Effector CD4-positive, alpha-beta T cell (primary cell): ENCODE data around the gene RPS6KA1.
"Not testable (repeated sequence)": the region's sequence is repeated elsewhere in the genome, so short reads cannot be mapped to it uniquely, and the experiment has no call there.

Source experiments
- DNase-seq: peaks from one replicate; pipeline ENCODE4 v3.0.0-alpha.2; 2020

Gene RPS6KA1

DNA sequence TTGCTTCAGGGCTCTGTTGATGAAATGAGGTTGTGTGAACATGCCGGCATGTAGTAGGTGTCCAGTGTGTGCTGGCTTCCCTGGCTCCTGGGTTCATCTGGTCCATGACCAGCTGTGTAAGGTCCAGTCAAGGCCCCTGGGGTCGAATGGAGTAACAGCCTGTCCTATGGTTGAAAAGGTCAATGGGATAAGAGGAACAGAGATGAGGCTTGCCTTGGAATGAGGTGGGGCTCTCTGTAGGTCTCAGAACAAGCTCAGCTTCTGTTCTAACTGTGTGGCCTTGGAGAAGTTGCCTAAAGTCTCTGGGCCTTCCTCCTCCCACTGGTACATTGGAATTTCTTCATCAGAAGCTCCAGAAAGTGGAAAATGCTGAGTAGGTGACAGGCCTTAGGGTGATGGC, 26.6 kb downstream of the RPS6KA1 start:
- DNase-seq, result no peak

DNA sequence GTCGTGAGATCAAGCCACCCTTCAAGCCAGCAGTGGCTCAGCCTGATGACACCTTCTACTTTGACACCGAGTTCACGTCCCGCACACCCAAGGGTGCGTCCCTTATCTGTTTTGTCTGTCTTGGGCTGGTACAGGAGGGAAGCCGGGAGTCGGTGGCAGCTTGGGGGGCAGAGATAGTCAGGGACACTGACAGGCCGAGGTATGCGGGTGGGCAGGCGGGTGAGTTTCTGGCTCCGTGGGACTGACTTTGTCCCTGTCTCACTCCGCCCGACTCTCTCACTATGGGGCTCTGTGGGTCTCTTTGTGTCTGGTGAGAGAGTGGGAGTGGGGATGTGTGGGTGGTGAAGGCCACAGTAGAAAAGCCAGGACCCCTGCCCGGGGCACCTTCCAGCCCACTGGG, 27.4 kb downstream of the RPS6KA1 start:
- DNase-seq, result no peak

DNA sequence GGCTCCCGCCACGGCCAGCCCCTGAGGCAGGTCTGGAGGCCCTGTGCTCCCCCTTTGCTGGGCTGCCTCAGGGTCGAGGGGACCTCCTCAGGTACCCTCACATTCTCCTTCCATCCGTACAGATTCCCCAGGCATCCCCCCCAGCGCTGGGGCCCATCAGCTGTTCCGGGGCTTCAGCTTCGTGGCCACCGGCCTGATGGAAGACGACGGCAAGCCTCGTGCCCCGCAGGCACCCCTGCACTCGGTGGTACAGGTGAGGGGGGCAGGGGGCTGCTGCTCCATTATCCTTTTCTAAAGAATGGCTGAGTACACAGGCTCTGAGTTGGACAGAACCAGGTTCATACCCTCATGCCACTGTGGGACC, 29.1 kb downstream of the RPS6KA1 start:
- DNase-seq, result no peak

DNA sequence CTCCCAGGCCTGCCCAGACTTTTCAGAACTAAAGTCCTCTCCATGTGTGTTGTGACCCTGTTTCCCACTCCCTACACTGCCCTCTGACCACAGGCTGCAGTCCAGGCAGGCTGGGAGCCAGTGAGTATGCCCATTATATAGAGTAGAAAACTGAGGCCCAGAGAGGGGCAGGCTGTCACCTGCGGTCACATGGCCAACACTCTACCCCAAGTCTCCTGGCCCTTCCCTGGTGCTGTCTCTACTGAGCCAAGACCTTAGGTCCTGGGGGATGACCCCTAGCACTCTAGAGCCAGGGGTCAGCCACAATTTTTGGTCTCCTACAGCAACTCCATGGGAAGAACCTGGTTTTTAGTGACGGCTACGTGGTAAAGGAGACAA, 30.8 kb downstream of the RPS6KA1 start:
- DNase-seq, result no peak

DNA sequence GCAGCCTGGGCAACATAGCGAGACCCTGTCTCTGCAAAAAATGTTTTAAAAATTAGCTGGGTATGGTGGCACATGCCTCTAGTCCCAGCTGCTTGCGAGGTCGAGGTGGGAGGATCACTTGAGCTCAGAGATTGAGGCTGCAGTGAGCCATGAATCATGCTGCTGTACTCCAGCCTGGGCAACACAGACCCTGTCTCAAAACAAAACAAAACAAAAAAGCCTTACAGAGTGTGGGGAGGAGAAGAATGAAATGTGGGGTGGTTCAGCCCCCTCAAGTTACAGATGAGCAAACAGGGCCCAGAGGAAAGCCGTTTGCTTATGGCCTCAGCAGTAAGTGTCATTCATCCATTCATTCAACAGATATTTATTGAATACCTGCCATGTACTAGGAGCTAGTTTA, 40.7 kb downstream of the RPS6KA1 start:
- no peak for DNase-seq

DNA sequence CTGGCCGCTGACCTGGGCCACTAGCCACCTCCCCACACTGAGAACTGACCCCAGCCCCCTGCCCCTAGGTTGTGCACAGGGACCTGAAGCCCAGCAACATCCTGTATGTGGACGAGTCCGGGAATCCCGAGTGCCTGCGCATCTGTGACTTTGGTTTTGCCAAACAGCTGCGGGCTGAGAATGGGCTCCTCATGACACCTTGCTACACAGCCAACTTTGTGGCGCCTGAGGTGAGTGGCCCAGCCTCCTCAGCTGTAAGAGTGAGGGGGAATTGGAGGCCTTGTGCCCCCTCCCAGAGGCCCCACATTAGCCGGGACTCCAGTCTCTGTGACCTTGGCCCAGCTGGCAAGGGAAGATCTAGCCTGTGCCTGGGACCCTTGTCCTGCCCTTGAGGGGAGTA, 41.8 kb downstream of the RPS6KA1 start:
- DNase-seq, result no peak

DNA sequence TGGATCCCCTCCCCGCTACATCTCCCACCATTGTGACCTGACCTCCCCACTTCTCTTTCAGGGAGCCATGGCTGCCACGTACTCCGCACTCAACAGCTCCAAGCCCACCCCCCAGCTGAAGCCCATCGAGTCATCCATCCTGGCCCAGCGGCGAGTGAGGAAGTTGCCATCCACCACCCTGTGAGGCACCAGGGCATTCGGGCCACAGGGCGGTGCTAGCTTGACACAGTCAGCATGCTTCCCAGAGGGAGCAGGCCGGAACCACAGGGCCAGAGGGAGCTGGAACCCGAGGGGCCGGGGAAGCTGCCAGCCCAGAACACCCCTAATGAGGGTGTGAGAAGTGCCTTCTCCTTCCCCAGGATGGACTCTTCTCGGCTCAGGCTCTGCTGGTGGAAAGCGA, 44.5 kb downstream of the RPS6KA1 start:
- DNase-seq, result no peak

DNA sequence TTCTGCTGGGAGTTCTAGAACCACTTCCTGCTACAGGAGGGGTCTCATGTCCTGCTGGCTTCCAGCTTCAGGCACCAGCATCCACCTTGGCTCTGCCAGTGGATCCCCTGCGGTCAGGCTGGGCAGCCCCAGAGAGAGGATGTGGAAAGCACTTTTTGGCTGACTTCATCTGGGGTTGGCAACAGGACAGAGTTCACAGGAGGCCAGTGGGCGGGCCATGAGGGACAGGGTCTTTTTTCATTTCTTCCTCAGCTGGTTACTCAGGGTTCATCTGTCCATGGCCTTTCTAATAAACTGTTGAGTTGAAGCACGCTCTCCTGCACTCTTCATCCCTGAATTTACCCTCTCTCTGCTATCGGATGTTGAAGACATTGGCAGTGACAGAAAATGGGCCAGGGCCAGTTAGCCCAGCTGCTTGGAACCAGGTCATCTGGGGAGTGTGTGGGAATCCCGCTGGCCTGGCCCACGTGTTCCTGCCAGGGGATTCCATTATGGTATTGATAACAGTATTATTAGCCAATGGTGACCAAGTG, 45.2 kb downstream of the RPS6KA1 start:
- no peak for DNase-seq

DNA sequence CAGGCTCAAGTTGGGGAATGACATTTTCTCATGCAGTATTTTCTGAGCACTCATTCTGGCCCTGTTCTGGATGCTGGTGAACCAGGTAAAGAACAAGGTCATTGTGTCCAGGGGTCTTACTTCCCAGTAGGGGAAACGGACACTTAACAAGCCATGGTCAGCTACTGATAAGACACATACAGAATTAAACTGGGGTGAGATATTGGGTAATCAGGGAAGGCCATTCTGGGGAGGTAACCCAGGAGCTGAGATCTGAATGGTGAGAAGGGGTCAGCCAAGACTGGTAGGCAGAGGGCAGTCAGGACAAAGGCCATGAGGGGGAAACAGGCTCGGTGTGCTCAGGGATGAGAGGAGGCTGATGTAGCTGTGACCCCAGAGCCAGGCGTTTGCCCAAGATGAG, 45.8 kb downstream of the RPS6KA1 start:
- no peak for DNase-seq

DNA sequence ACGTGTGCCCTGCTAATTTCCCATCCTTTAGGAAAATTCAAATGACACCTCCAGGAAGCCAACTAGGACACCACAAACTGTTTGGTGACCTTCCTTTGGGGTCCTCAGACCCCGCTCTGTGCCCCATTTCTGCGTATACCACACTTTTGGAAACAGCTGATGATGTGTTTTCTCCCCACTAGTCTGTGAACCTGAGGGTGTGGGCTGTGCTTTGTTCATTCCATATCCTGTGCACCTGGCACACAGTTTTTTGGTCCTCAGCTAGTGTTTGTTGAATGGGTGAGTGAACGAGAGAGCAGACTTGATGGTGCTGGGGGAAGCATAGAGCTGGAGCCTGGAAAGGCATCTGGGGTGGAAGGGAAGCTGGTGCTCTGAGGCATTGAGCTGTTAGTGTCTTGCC, 48.6 kb downstream of the RPS6KA1 start:
- no peak for DNase-seq

DNA sequence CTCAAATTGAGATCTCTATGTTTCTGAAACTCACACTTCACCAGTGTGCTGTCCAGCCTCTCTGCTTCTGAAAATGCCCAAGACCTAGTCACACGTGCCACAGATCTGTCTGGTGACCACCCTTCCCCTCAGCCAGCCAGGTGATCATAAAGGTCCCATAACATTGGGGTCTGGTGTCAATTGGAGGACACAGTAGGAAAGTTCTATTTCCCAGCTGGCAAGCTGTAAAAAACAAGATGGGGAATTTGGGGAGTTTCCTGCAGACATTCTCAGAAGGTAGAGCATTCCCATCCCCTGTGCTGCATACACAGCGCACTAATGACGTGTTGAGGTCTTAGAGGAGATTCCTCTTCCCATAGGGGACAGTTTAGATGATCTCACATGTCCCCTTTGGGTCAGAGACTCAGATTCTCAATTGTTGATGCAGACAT, 50.1 kb downstream of the RPS6KA1 start:
- no peak for DNase-seq

DNA sequence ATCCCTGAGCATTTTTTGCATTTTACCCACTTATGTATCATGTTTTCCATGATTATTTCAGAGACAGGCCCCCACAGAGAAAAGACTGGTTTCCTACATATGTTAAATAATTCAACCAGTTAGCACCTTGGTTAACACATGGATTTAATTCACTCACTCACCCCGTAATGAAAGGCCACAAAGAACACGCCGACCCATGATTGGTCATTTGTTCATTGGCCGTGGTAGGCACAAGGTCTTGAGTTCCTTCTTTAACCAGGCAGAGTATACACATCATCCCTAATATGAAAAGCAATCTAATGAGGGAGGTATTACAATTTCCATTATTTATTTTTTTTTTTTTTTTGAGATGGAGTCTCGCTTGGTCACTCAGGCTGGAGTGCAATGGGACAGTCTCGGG, 50.6 kb downstream of the RPS6KA1 start:
- DNase-seq, result no peak

DNA sequence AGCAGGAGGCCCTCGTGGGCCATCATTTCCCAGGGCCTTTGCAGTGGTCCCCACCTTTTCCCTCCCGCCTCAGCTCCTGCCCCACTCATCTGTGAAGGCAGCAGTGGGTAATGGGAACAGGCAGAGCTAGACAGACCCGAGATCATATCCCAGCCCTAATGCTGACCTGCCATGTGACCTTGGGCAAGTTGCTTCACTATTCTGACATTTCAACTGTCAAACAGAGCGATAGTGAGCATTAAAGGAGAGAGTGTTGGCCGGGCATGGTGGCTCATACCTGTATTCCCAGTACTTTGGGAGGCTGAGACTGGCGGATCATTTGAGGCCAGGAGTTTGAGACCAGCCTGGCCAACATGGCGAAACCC, 51.7 kb downstream of the RPS6KA1 start:
- no peak for DNase-seq

DNA sequence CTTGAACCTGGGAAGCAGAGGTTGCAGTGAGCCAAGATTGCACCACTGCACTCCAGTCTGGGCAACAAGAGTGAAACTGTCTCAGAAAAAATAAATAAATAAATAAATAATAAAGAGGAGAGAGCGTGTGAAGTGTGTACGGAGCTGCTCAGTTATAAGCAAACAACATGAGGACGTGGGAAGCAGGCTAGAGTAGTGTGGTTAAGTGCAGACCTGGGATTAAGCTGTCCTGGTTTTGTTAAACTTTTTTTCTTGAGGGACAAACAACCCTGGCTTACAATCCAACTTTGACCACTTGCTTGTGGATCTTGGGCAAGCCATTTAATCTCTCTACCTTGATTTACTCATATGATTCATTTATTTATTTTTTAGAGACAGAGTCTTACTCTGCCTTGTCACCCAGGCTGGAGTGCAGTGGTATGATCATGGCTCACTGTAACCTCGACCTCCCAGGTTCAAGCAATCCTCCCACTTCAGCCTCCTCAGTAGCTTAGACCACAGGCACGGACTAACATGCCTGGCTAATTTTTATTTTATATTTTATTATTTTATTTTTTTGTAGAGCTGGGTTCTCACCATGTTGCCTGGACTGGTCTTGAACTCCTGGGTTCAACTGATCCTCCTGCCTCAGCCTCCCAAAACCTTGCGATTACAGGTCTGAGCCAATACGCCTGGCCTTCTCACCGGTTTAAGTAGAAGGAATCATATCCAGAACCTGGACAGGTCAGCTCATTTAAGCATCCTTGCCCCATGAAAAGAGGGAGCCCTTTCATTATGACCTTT, 52.7 kb downstream of the RPS6KA1 start:
- DNase-seq, result no peak

DNA sequence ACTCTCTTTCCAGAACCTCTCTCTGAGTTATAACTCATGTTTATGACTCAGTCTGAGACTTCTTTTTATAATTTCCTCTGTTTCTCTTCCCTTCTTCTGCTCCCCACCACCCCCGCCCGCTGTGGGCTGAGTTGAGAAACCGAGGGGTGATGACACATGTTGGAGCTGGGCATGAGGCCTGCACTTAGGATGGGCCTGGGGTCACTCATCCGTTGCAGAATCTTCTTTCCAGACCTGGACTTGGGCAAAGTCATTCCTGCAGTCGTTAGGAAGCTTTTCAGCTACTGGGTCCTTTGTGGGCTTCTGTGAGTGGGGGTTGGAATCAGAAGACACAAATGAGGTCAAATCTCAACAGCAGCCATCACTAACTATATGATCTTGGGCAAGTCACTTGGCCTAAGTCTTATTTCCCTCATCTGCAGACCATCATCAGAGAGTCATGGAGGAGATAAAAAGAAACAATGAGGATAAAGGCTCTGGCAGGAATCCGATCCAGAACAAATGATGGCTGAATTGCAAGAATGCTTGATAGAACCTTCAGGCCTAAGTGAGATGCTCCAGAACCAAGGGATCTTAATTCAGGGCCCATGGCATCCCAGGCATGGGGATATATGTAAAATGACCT, 53.4 kb downstream of the RPS6KA1 start:
- no peak for DNase-seq

DNA sequence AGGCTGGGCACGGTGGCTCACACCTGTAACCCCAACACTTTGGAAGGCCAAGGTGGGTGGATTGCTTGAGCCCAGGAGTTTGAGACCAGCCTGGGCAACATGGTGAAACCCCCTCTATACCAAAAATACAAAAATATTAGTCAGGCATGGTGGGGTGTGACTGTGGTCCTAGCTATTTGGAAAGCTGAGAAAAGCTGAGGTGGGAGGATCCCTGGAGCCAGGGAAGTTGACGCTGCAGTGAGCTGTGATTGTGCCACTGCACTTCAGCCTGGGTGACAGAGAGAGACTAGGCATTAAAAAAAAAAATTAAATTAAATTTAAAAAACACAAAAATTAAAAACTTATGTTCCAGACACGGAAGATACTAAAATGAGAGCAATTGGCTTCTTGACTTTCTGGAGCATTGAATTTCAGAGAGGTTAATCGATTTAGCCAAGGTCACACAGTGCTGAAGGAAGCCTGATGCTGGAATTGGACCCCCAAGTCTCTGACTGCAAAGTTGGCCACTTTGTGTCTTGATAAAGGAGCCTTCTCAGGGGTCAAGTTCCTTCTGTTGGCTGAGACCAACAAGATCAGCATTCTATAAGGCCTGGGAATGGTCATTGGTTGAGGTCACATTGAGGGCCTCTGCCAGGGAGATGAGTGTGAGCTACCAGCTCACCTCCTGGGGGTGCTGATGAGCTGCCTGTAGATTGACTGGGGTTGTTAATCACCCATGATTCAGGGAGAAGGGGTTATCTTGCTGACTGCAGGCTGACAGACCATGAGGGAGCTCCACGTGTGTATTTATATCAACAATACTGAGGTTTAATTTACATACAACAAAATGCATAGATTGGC, 54.3 kb downstream of the RPS6KA1 start:
- no peak for DNase-seq

DNA sequence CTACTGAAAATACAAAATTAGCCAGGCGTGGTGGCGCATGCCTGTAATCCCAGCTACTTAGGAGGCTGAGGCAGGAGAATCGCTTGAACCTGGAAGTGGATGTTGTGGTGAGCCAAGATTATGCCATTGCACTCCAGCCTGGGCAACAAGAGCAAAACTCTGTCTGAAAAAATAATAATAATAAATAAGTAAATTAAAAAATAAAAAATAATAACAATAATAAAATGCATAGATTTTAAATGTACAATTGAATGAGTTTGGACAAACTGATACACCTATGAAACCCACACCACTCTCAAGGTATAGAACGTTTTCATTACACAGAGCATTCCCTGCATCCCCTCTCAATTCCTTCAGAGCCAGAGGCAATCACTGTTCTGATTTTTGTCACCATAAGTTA, 55.0 kb downstream of the RPS6KA1 start:
- DNase-seq, result not testable (repeated sequence)

DNA sequence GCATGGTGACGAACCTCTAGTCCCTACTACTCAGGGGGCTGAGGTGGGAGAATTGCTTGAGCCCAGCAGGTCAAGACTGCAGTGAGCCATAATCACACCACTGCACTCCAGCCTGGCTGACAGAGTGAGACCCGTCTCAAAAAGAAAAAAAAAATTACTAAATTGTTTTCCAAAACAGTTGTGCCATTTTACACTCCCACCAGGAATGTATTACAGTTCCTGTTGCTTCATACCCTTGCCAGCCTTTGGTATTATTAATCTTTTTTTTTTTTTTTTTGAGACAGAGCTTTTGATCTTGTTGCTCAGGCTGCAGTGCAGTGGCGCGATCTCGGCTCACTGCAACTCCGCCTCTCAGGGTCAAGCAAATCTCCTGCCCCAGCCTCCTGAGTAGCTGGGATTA, 55.9 kb downstream of the RPS6KA1 start:
- no peak for DNase-seq

DNA sequence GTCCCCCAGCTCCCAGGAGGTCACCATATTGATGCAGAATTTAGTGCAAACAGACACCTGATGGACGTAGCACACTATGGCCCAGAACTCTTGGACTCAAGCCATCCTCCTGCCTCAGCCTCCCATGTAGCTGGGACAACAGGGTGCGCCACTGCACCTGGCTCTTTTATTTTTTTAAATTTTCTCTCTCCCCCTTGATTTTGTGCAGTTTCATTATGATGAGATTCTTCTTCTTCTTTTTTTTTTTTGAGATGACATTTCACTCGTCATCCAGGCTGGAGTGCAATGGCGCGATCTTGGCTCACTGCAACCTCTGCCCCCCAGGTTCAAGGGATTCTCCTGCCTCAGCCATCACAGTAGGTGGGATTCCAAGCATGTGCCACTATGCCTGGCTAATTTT, 63.8 kb downstream of the RPS6KA1 start:
- DNase-seq, result no peak

DNA sequence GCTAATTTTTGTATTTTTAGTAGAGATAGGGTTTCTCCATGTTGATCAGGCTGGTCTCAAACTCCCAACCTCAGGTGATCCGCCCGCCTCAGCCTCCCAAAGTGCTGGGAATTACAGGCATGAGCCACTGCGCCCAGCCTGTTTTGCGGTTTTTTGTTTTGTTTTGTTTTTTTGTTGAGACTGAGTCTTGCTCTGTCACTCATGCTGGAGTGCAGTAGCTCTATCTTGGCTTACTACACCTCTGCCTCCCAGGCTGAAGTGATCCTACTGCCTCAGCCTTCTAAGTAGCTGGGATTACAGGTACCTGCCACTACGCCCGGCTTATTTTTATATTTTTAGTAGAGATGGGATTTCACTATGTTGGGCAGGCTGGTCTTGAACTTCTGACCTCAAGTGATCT, 65.0 kb downstream of the RPS6KA1 start:
- not testable (repeated sequence) for DNase-seq

DNA sequence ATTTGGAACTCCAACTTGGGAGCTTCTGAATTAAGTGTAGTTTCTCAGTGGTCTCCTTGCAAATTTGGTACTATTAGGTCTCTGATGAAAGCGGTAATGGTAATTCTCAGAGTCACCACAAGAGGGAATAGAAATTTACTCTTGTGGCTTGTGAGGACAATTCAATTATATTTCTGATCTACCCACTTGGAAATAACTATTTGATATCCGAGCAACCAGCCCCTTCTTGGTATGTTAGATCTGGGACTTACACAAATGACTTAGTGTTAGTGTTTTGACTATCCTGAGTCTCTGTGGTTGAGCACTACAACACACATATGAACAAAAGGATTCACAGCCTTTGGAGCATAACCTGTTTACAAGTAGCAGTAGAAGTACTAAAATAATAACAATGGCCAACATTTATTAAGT, 68.1 kb downstream of the RPS6KA1 start:
- no peak for DNase-seq

DNA sequence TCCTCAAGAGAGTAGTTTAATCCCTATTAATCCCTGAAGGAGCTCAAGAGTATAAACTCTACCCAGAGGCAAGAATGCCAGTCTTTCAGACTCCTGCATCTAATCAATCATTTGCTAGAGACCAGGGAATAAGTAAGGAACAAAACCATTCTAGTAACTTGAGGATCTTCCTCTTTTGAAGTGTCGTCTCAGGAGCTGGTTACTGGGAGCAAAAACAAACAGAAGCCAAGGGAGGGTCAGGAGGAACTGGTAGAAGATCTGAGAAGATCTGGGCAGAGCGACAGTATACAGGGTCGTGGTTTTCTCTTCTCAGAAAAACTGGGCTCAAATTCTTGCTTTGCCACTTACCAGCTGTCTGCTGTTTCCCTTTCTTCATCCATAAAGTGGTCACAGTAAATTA, 69.3 kb downstream of the RPS6KA1 start:
- DNase-seq, result no peak

DNA sequence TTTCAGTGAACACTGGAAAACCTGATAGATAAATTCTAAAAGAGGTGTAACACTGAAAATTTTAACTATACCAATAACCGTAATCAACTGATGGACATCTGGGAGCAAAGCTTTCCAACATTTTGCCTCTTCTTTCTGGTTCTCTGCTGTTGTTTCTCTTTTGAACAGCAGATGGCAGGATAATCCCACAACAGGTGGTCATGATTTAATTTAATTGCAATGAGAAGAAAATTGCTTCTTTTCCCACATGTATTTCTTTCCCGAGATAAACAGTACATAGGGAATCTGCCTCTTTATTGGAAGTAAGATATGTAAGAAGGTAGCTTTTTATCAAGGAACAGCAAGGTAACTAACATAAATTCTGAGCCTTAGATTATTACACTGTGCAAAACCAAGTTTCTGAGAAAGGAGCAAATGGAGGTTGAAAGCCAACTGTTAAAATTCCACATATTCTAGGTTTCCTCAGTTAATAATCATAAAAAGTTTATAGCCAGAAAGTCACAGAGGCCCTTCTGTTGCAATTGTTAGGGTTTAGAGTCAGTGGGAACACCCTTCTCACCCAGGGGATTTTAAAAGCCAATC, 72.9 kb downstream of the RPS6KA1 start:
- DNase-seq, result peak; percentile 37
